GM23248 (cell line): ENCODE data around the gene TMED3.

Source experiments
- EZH2 ChIP-seq: fragments of 200-600 bp; sonication (generic); IDR thresholded peaks from 2 replicates; pipeline ENCODE4 v1.6.1; 2018; ENCODE audit warnings: antibody characterized with exemption, mild to moderate bottlenecking; ENCODE audit not compliant: insufficient read depth, poor library complexity, severe bottlenecking
- EZH2phosphoT487 ChIP-seq: fragments of 200-600 bp; sonication (generic); IDR thresholded peaks from 2 replicates; pipeline ENCODE4 v1.6.1; 2018; ENCODE audit warnings: antibody characterized with exemption, moderate library complexity, mild to moderate bottlenecking, low read depth; ENCODE audit not compliant: insufficient read depth

DNA sequence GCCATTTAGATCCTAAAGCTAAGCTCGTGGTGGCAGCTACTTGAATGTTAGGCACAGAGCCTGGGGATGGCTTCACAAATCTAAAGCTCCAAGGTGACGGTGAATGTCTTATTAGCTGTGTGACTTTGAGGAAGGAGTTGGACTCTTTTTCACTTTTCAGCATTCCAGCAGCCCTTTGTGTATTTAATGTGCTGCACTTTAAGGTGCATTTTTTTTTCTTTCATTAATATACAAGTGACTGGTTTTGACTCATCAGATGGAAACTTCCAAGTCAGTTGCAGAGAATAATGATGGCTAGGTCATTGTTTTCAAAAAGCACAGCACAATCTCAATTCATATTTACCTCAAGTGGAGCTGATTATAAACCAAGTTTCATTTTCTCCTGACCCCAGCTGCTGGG, 55.8 kb downstream of the TMED3 start:
- no peak for TF ChIP-seq EZH2
- TF ChIP-seq EZH2phosphoT487: no peak
